EL (cell line): ENCODE results near the gene CLCN1.

Experiments
- DNase-seq: peaks from one replicate; pipeline ENCODE4 v3.0.0-alpha.2; 2016

The CLCN1 gene

GRCh38 chr7:143369678-143370651, 54.1 kb downstream of the CLCN1 start:
- DNase-seq = no peak

GRCh38 chr7:143372070-143372469, 56.2 kb downstream of the CLCN1 start:
- DNase-seq = peak; percentile 47

GRCh38 chr7:143373255-143373794, 57.4 kb downstream of the CLCN1 start:
- no peak for DNase-seq

- no peak for DNase-seq
These were observed 58.6 kb downstream of the CLCN1 start for GRCh38 chr7:143374561-143374960.

GRCh38 chr7:143375298-143376034, 59.6 kb downstream of the CLCN1 start:
- DNase-seq = no peak

GRCh38 chr7:143376396-143376795, 60.5 kb downstream of the CLCN1 start:
- DNase-seq = no peak

- DNase-seq = no peak
These were observed 63.8 kb downstream of the CLCN1 start for GRCh38 chr7:143379611-143380259.

- DNase-seq = peak; percentile 83
These were observed 64.3 kb downstream of the CLCN1 start for GRCh38 chr7:143380260-143380645.

GRCh38 chr7:143380646-143381426, 64.9 kb downstream of the CLCN1 start, which contains the start of gene ZYX:
TSS of gene ZYX (plus strand) at chr7:143381345. CDS start at chr7:143381572, 227 bp downstream.
- peak; percentile 95 for DNase-seq

- peak; percentile 74 for DNase-seq
These were observed 65.7 kb downstream of the CLCN1 start for GRCh38 chr7:143381427-143382125.

- DNase-seq = no peak
These were observed 66.3 kb downstream of the CLCN1 start for GRCh38 chr7:143382126-143382790.

GRCh38 chr7:143382791-143383641, 67.1 kb downstream of the CLCN1 start:
- peak; percentile 12 for DNase-seq

- DNase-seq = peak; percentile 38
These were observed 67.7 kb downstream of the CLCN1 start for GRCh38 chr7:143383642-143383957.

GRCh38 chr7:143384148-143384547, 68.2 kb downstream of the CLCN1 start:
- peak; percentile 76 for DNase-seq

GRCh38 chr7:143384661-143385631, 69.0 kb downstream of the CLCN1 start:
- peak; percentile 25 for DNase-seq

- peak; percentile 18 for DNase-seq
These were observed 70.2 kb downstream of the CLCN1 start for GRCh38 chr7:143385891-143386781.

GRCh38 chr7:143387156-143387975, 71.5 kb downstream of the CLCN1 start:
- no peak for DNase-seq
